ENCODE results near the gene ARHGAP24.

GRCh38 chr4:85756938-85757337 lies 282.0 kb downstream of the ARHGAP24 start:
- TF ChIP-seq CTCF (IDR thresholded peaks at IDR 0.05) (peak in 4 of 6 experiments; percentile 20 to 36 (median 32)), POLR2A (IDR thresholded peaks at IDR 0.05) (no peak)
